HPDE6-E6E7 (cell line): ENCODE measurements around the gene CISH.
A peak's percentile ranks its signal among the peaks of the same experiment; 100 is the strongest.

Source experiments
- DNase-seq: peaks from one replicate; pipeline ENCODE4 v3.0.0; 2011; ENCODE audit warnings: missing footprints; ENCODE audit errors: extremely low spot score

Gene CISH

DNA sequence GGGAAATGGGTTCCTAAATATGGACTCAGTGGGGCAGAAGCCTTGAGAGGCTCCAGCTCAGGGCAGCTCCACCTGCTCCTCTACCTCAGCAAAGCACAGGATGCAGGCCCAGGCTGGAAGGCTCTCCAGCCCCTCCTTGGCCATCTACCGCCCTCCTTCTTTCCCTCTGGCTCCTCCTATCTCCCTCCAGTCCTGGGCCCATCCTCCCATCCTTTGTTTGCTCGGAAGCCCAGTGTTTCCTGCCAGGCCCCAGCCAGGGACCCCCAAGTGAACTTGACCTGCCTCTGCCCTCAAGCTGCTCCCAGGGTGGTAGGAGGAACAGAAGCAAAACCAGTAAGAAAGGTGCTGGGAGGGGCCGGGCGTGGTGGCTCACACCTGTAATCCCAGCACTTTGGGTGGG, 25.4 kb upstream of the CISH start:
- DNase-seq: no peak

DNA sequence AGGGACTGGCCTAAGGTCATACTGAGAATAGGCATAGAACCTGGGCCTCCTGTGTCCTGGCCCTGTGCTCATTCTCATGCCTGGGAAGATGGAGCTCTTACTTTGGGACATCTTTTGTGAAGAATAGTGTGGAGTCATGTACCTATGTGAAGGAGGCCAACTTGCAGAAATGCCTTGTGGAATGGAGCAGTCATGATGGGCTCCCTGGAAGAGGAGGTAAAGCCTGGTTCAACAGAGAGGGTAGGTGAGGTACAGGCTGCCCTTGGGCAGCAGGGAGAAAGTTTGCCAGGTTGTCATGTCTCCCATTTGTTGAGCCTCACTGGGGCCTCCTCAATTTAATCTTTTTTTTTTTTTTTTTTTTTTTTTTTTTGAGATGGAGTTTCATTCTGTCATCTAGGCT, 23.5 kb upstream of the CISH start:
- no peak for DNase-seq

- no peak for DNase-seq
These were observed 21.7 kb upstream of the CISH start for GRCh38 chr3:50633230-50633790.

GRCh38 chr3:50632450-50632849, 20.9 kb upstream of the CISH start:
- no peak for DNase-seq

DNA sequence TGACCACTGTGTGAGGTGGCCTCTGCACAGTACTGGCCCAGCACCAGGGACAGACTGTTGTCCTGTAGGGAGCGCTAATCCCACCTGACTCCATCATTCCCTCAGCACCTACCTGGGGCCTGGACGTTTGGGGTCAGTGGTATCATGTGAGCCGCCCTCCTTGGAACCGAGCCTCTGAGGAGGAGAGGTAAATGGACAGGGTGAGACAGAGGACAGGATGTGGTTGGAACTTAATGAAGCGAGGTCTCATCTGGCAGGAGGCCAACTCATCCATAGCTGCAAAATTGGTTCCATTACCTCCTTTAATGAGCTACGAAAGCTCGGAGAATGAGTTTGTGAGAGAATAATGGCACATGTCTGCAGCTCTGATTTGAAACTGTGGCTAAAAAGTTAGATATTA, 19.3 kb upstream of the CISH start:
- no peak for DNase-seq

GRCh38 chr3:50630394-50630793, 18.8 kb upstream of the CISH start:
- no peak for DNase-seq

DNA sequence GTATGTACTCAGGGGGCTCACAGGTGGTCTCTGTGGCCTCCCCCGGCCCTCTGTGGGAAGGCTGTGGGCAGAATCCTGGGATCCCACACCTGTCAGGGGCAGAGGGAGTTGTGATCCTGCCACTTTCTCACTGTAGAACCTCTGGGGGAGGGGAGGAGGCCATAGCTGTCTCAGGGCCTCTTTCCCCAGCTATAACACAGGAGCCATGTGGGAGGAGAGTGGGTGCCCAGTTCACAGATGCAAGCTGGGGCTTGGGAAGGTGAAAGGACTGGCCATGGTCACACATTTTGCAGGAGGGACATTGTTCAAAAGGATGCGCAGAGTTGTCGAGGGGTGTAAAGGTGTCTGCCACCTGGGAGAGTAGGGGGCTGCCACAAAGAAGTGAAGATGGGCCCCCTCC, 17.0 kb upstream of the CISH start:
- DNase-seq: no peak

DNA sequence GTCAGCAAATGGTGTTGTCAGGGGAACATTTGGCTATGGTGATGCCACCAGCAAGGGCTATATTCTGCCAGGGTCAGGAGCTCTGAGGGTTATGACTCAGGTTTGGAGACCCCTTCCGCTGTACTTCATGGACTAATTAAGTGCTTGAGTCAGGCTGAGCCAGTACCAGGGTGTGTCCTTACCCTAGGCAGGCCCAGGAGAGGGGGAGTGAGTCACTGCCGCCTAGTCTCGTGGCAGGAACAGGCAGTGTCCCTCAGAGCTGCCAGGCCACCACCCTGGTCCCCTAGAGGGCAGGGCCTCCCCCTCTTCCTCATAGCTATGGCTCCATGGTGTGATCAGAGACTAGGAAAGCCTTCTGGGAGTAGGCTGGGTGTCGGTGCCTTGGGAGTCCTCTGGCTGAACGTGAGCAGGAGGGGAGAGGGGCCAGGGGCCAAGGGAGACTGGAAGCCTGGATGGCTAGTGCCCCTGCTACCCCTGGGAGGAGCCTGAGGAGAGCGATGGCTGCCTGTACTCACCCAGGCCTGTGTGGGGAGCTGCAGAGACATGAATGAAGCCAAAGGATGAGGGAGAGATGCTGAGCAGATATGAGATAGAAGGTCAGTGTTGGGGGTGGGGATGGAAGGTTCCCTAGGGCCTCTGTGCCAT, 16.0 kb upstream of the CISH start:
- peak; percentile 32 for DNase-seq

DNA sequence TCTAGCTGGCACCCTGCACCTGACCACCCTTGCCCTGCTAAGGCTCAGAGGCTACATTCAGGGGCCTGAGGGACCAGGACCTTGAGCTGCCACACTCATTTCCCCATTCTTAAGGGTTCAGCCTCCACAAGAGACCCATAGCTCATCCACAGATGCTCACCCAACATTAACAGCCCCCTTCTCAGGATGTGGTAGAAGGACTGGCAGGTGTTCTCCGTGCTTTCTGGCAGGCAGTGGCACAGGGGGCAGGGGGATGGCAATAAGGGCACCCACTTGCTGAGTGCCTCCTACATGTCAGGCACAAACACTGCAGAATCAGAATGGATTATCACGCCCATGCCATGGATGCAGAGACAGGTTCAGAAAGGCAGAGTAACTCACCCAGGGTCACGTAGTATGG, 14.8 kb upstream of the CISH start:
- no peak for DNase-seq

DNA sequence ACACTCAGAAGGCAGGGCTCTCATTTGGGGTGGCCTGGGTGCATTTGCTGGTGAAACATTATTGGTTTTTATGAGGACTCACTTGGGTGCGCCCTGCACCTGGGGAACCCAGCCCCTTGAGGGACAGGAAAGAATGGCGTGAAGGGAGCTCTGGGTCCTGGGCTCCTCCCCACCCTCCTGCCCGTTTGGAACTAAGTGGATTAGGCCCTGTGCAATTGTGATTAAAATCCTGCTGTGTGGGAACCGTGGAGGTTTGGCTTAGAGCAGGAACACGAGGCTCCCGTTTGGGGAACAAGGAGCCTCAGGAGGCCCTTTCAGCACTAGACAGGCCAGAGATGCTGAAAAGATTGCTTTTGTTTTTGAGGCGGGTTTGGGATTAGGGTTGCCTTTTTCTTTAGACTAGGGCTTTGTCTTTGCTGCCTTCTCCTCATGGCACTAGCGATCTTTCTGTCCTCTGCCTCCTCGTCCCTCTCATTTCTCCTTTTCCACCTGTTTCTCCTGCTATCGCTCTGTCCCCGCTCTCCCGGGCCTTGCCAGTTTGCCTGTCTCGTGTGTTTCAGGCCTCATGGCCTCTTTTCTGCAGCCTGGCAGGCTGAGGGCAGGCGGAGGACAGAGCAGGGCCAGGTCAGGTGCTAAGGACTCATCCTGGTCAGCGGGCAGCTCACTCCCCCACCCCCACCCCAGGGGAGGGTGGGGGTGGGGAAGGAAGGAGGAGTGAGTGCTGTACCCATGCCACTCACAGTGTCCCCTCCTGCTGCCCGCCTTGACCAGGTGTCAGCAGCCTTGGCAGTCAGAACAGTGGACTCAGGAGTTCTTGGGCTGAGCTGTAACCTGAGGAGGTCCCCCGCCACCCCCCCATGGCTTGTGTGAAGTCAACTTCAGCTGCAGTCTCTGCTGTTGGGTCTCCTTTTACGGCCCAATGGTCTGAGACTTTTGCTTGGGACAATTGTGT, 13.9 kb upstream of the CISH start:
- DNase-seq: no peak

DNA sequence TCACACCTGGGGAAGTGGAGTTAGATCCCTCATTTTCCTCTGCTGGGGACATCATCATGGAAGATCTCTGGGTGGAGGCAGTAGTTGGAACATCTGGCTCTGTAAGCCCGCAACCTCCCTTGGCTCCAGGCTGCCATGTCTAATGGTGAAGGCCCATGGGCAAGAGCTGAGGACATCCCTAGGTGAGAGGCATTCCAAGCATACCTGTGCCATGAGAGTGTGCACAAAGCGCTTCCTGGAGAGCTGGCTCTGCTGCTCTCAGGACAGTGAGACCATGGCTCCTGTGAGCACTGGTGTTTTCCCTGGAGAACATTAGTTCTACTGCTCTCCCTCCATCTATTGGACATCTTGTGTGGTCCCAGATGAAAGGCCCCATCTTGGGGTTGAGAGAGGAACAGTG, 13.1 kb upstream of the CISH start:
- no peak for DNase-seq

GRCh38 chr3:50623840-50624474, 12.4 kb upstream of the CISH start:
- no peak for DNase-seq

DNA sequence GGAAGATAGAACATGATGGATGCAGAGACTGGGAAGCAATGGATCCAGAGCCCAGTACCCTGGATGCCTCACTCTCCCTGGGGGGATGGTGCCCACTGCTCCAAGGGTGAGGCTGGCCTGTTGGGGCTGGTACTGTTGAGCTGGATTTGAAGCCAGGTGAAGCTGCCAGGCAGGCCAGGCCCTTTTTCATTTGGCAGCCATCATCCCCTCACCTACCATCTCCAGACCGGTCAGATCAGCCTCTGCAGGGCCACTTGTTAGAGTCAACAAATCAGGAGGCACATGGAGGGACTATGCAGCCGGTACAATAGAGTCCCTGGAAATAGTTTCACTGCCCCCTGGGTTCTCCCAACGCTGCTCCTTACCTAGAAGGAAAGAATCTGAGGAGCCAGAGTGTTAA, 11.3 kb upstream of the CISH start:
- DNase-seq: no peak

DNA sequence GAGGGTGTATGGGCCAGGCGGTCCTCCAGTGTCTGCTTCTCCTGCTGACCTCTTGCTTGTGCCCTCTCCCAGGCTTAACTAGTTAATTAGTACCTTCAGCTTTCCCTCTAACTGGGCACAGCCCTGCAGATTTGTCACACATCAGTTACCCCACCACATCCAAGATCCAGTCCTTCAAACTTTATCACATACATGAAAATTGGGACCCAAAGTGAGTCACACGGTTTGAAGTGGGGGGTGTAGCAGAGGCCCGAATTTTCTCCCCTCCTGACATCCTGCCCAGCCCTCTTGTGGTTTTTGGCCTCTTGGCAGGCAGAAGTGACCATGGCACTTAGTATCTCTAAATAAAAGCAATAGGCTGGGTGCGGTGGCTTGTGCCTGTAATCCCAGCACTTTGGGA, 9.2 kb upstream of the CISH start:
- no peak for DNase-seq

GRCh38 chr3:50620420-50620819, 8.8 kb upstream of the CISH start:
- DNase-seq: no peak

GRCh38 chr3:50617911-50618481, 6.4 kb upstream of the CISH start:
- no peak for DNase-seq

DNA sequence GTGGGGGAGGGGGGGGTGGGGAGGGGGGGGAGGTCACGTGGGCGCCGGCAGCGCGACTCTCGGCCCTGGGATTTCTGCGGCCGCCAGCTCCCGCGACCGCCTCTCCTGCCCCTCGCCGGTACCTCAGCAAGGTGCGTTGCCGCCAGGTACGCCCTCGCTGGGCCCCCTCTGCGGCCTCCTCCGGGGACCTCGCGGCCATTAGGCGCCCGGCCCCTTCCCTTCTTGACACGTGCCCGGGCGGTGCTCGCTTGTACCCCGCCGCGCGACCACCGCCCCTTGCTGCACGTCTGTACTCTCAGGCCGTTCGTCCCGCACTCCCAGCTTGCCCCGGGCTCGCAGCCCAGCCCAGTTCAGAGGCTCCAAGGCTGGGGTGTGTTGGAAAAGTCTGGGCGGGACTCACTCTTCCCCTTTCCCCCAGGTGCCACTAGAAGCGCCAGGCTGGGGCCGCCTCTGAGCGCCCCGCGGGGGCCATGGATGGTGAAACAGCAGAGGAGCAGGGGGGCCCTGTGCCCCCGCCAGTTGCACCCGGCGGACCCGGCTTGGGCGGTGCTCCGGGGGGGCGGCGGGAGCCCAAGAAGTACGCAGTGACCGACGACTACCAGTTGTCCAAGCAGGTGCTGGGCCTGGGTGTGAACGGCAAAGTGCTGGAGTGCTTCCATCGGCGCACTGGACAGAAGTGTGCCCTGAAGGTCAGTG, 5.7 kb upstream of the CISH start, which contains the start of gene MAPKAPK3:
Gene MAPKAPK3, plus strand, starts transcription at position 56 of the 696 bp plus-strand sequence. Its CDS starts 415 bp downstream, at position 471.
- DNase-seq: no peak

DNA sequence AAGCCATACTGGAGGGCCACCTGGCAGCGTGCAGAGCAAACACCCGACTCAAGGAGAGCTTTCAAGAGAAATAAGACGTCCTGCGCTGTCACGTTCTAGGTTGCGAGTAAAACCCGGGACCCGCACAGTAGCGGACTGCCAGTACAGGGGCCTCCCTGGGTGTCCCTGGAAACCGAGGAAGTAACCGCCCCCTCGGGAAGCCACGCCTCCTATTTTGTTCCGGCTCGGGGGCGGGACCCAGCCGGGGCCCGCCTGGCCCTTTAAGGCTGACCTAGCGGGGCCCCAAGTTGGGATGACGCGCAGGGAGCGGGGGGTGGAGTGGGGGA, 5.2 kb upstream of the CISH start:
- peak; percentile 59 for DNase-seq

GRCh38 chr3:50616003-50616769, 4.6 kb upstream of the CISH start:
- DNase-seq: peak; percentile 54

DNA sequence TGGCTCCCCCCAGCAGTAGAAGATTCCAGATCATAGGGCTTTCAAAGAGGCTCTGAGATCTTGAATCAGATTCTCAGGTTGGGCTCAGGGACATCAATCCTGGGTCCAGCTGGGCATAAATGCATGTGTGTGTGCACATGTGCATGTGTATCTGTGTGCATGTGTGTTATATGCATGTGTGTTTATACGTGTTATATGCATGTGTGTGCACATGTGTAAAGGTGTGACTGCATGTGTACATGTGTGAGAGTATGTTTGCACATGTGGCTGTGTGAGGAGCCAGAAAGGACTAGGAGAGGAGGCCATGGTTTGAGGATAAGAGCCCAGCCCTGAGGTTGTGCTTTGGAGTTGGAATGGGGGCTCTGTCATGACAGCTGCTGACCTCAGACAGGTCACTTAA, 3.6 kb upstream of the CISH start:
- DNase-seq: no peak
